Osteocyte (in vitro differentiated cells): Measurements from ENCODE around the gene PAPPA. TPM values are rescaled to one million over a fixed set of nuclear protein-coding genes. Genes with fewer than 3 reads are reported as not detected.

ENCODE experiments used
- DNase-seq: peaks from one replicate; pipeline ENCODE4 v3.0.0; 2021; ENCODE audit warnings: mixed read lengths; ENCODE audit not compliant: unreplicated experiment; ENCODE audit errors: extremely low spot score
- H3K27ac Mint-ChIP-seq: one replicate; pipeline ENCODE4 v1.8.0; 2021; ENCODE audit warnings: mild to moderate bottlenecking, mixed read lengths; ENCODE audit not compliant: unreplicated experiment
- H3K27me3 Mint-ChIP-seq: one replicate; pipeline ENCODE4 v1.8.0; 2021; ENCODE audit warnings: mixed read lengths; ENCODE audit not compliant: unreplicated experiment
- H3K36me3 Mint-ChIP-seq: one replicate; pipeline ENCODE4 v1.8.0; 2021; ENCODE audit warnings: mixed read lengths; ENCODE audit not compliant: unreplicated experiment
- H3K4me1 Mint-ChIP-seq: one replicate; pipeline ENCODE4 v1.8.0; 2021; ENCODE audit warnings: mixed read lengths; ENCODE audit not compliant: unreplicated experiment
- H3K4me3 Mint-ChIP-seq: one replicate; pipeline ENCODE4 v1.8.0; 2021; ENCODE audit warnings: mild to moderate bottlenecking, moderate library complexity, mixed read lengths; ENCODE audit not compliant: unreplicated experiment
- H3K9me3 Mint-ChIP-seq: one replicate; pipeline ENCODE4 v1.8.0; 2021; ENCODE audit warnings: mixed read lengths; ENCODE audit not compliant: unreplicated experiment
- CTCF ChIP-seq: fragments of 200-600 bp; sonication (generic); IDR thresholded peaks from 2 replicates; pipeline ENCODE4 v1.5.0; 2021; ENCODE audit warnings: antibody characterized with exemption, mild to moderate bottlenecking, moderate library complexity
- total RNA-seq: library from RNA; stranded (reverse); gene quantifications from 2 replicates; pipeline ENCODE4 v1.2.1, GENCODE V29; 2021

PAPPA gene
- total RNA-seq, 1 donor from 2014 or later, result 229 TPM

- H3K36me3 Mint-ChIP-seq, result peaks cover 63% of the 10 kb centered on the region
- no peak for TF ChIP-seq CTCF
- peaks cover 50% of the 10 kb centered on the region for H3K4me1 Mint-ChIP-seq
- DNase-seq, result no peak
- no peak overlapping the region for H3K4me3 Mint-ChIP-seq
- no peaks in the 10 kb centered on the region for H3K9me3 Mint-ChIP-seq
- no peak overlapping the region for H3K27ac Mint-ChIP-seq
- no peaks in the 10 kb centered on the region for H3K27me3 Mint-ChIP-seq
Observed at GRCh38 chr9:116303270-116303669, 149.7 kb downstream of the PAPPA start.

DNA sequence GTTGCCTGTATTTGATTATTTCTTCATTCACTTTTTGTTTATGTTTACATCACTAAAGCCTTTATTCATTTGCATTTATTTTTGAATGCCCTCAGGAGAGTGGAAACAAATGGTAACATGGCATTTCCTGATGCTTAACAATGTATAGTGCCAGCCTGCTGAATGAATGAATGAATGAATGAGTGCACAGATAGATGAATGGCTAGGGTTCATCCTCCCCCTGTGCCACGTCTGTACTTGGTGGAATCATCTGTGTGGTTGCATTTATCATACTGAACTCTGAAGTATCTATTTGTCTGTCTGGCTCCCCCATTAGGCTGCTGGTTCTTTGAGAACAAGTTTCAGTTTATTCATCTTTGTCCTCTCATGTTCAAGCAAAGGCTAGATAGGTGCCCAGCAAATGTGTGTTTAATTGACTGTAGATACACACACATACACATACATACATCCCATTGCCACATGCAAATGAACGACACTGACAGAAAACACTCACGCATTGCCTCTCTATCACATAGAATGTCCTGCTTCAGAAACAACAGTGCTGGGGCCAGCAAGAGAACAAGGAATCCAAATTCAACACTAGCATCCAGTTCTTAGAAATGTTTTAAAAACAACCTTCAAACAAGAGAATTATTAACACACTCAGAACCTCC, 150.4 kb downstream of the PAPPA start:
- no peak for TF ChIP-seq CTCF
- peaks cover 65% of the 10 kb centered on the region for H3K36me3 Mint-ChIP-seq
- H3K9me3 Mint-ChIP-seq, result no peaks in the 10 kb centered on the region
- H3K27me3 Mint-ChIP-seq, result no peaks in the 10 kb centered on the region
- H3K27ac Mint-ChIP-seq, result peak overlapping the region; percentile 56
- no peak overlapping the region for H3K4me3 Mint-ChIP-seq
- H3K4me1 Mint-ChIP-seq, result peaks cover 44% of the 10 kb centered on the region
- no peak for DNase-seq

- H3K36me3 Mint-ChIP-seq, result peaks cover 66% of the 10 kb centered on the region
- no peak for DNase-seq
- H3K27me3 Mint-ChIP-seq, result no peaks in the 10 kb centered on the region
- no peak for TF ChIP-seq CTCF
- H3K9me3 Mint-ChIP-seq, result no peaks in the 10 kb centered on the region
- H3K4me3 Mint-ChIP-seq, result no peak overlapping the region
- peaks cover 40% of the 10 kb centered on the region for H3K4me1 Mint-ChIP-seq
- H3K27ac Mint-ChIP-seq, result peak overlapping the region; percentile 56
Observed at GRCh38 chr9:116304761-116305160, 151.2 kb downstream of the PAPPA start.

DNA sequence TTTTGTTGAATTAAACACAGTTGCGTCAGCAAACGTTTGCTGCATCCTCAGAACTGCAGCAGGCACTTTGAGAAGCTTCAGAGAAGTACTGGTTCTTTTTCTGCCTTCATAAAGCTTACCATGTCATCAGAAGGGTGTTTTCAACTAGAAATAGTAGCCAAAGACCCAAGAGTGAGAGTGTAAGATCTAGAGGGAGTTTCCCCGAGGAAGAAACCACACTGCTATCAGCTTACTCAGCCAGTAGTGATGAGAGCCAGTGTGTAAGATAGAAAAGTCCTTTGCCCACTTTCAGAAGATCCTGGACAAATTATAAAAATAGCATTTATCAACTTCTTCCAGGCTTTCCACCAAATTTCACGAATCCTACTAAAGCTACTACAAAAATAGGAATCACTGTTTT, 154.5 kb downstream of the PAPPA start:
- no peak for TF ChIP-seq CTCF
- peaks cover 73% of the 10 kb centered on the region for H3K36me3 Mint-ChIP-seq
- no peaks in the 10 kb centered on the region for H3K9me3 Mint-ChIP-seq
- no peaks in the 10 kb centered on the region for H3K27me3 Mint-ChIP-seq
- H3K4me1 Mint-ChIP-seq, result peaks cover 43% of the 10 kb centered on the region
- H3K27ac Mint-ChIP-seq, result peak overlapping the region; percentile 58
- DNase-seq, result no peak
- H3K4me3 Mint-ChIP-seq, result no peak overlapping the region

DNA sequence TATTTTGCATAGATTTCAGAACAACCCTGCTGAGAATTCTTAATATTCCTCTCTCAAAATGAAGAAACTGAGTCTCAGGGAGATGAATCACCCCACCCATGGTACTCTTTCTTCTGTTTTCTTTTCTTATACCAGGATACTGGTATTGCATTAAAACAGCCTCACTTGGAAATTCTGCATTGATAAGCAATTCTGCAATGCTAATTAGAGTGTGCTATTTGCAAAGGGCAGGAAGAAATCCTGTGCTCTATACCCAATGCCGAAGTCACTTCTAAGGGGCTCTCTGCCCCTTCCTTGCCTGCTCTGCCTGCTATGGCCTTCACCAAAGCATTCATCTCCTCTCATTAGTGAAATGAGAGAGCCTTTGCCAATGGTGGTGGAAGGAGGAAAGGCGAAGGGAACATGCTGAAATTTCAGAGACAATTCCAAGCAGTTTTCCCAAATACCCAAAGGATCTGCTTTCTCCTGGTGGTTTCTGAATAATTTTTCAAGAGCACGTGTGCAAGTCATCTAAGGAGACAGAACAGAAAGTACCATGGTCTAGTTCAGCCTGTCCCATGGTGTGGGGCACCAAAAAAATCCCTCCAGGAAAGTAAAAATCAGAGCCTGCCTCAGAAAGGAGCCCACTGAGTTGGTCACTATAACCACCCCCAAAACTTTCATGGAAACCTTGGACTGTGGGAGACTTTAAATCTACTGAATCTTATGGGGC, 156.5 kb downstream of the PAPPA start:
- Mint-ChIP-seq H3K9me3 (no peaks in the 10 kb centered on the region), H3K4me1 (peaks cover 39% of the 10 kb centered on the region), H3K4me3 (no peak overlapping the region), H3K27ac (peak overlapping the region; percentile 67), H3K36me3 (peaks cover 72% of the 10 kb centered on the region), H3K27me3 (no peaks in the 10 kb centered on the region)
- DNase-seq, result no peak
- no peak for TF ChIP-seq CTCF
